PC-3 (cell line): ENCODE results near the gene ATG7. TPM values are rescaled to one million over a fixed set of nuclear protein-coding genes. Genes with fewer than 3 reads are reported as not detected.

Source experiments
- ATAC-seq: fragments of 200-7000 bp; cut with Tn5 transposase; 2 replicates; pipeline ENCODE4 v1.9.1; 2020; ENCODE audit warnings: mild to moderate bottlenecking, moderate library complexity
- BruUV-seq: library from RNA; stranded (reverse); fragments of 400-500 nt; replicated peaks from 2 replicates; lab custom pipeline; 2021; lab: Mats Ljungman, UMichigan
- CTCF ChIA-PET: fragments of 300-600 bp; sonication (Branson Sonifier 250); formaldehyde crosslinking; loops from one replicate; lab custom pipeline; 2022; ENCODE audit warnings: antibody characterized with exemption; lab: Charles Lee
- POLR2A ChIA-PET: fragments of 300-600 bp; sonication (Branson Sonifier 250); formaldehyde crosslinking; loops from one replicate; lab custom pipeline; 2022; ENCODE audit warnings: antibody characterized with exemption; ENCODE audit not compliant: unreplicated experiment; lab: Charles Lee
- DNase-seq: peaks from one replicate; pipeline ENCODE4 v3.0.0-alpha.2; 2015
- H2AFZ ChIP-seq: fragments of 300-600 bp; sonication (generic); 2 replicates; pipeline ENCODE4 v1.6.0; 2016; ENCODE audit warnings: antibody characterized with exemption, low read length
- H3F3A ChIP-seq: fragments of 300-600 bp; sonication (generic); one replicate; pipeline ENCODE4 v1.6.0; 2017; ENCODE audit warnings: antibody characterized with exemption, low read length, control low read depth, mild to moderate bottlenecking; ENCODE audit not compliant: unreplicated experiment
- H3K27ac ChIP-seq: fragments of 300-600 bp; sonication (generic); 2 replicates; pipeline ENCODE4 v1.5.1; 2016; ENCODE audit warnings: mild to moderate bottlenecking, low read length
- H3K27me3 ChIP-seq: fragments of 300-600 bp; sonication (generic); 2 replicates; pipeline ENCODE4 v1.6.1; 2016; ENCODE audit warnings: low read length, mixed read lengths
- H3K36me3 ChIP-seq: fragments of 300-600 bp; sonication (generic); 2 replicates; pipeline ENCODE4 v1.6.1; 2016; ENCODE audit warnings: low read depth, mixed run types, low read length, mixed read lengths
- H3K4me1 ChIP-seq: fragments of 300-600 bp; sonication (generic); 2 replicates; pipeline ENCODE4 v1.5.1; 2016; ENCODE audit warnings: low read length; ENCODE audit not compliant: insufficient read depth
- H3K4me2 ChIP-seq: fragments of 300-600 bp; sonication (generic); 2 replicates; pipeline ENCODE4 v1.6.0; 2016; ENCODE audit warnings: low read length
- H3K4me3 ChIP-seq: fragments of 300-600 bp; sonication (generic); 2 replicates; pipeline ENCODE4 v1.5.1; 2016; ENCODE audit warnings: mild to moderate bottlenecking, low read length, mixed read lengths
- H3K79me2 ChIP-seq: fragments of 300-600 bp; sonication (generic); 2 replicates; pipeline ENCODE4 v1.6.1; 2017; ENCODE audit warnings: low read length, mixed read lengths
- H3K9ac ChIP-seq: fragments of 300-600 bp; sonication (generic); 2 replicates; pipeline ENCODE4 v1.6.0; 2016; ENCODE audit warnings: mild to moderate bottlenecking, low read length
- H3K9me2 ChIP-seq: fragments of 300-600 bp; sonication (generic); replicated peaks from 2 replicates; pipeline ENCODE4 v1.6.1; 2016; ENCODE audit warnings: mixed run types, low read length, mixed read lengths
- H3K9me3 ChIP-seq: fragments of 300-600 bp; sonication (generic); 2 replicates; pipeline ENCODE4 v1.6.1; 2016; ENCODE audit warnings: low read length, mixed read lengths
- H4K20me1 ChIP-seq: fragments of 300-600 bp; sonication (generic); 2 replicates; pipeline ENCODE4 v1.6.1; 2016; ENCODE audit warnings: low read length, mixed read lengths
- EZH2 ChIP-seq: fragments of 300-600 bp; sonication (generic); IDR thresholded peaks from one replicate; pipeline ENCODE4 v1.6.1; 2017; ENCODE audit warnings: antibody characterized with exemption, mild to moderate bottlenecking, low read length; ENCODE audit not compliant: unreplicated experiment
- EZH2phosphoT487 ChIP-seq: fragments of 300-600 bp; sonication (generic); IDR thresholded peaks from 2 replicates; pipeline ENCODE4 v1.6.1; 2018; ENCODE audit warnings: mild to moderate bottlenecking, antibody characterized with exemption, low read length, borderline replicate concordance
- intact Hi-C: fragments of 100-400 bp; cut with micrococcal nuclease; formaldehyde crosslinking; loops from 2 replicates; pipeline ENCODE4 v1.9.0; 2023
- total RNA-seq: library from RNA; depleted of rRNA; stranded (reverse); fragments of >200 nt; gene quantifications from 2 replicates; pipeline ENCODE4 v1.2.3, GENCODE V29; 2014
- TF ChIP-seq, protein P1 (sequence below): fragments of 300-600 bp; sonication (generic); conservative IDR thresholded peaks from 2 replicates; pipeline ENCODE4 v1.5.1; 2017; ENCODE audit warnings: antibody characterized with exemption, low read depth, mild to moderate bottlenecking, low read length

The ATG7 gene
- total RNA-seq, 1 experiment from 2014 or later, result 36.5 TPM

DNA sequence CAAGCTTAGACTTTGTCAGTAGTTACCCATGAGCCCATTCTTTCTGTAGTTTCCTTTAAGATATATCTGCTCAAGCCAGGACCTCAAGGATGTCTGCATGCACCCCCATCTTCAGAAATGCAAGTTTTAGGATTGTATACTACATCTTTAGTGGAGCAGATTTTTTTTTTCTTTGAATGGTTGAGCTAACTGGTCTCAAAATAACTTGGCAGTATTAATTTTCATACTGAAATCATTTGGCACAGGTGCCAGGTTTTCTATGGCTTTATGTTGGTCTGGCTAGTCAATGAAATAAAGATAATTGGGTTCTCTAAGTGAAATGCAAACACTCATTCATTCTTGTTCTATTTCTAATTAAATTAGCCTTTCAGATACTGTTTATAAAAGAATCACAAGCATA lies 108.9 kb downstream of the ATG7 start:
- no peak overlapping the region for H2AFZ ChIP-seq
- no peak overlapping the region for H3K27ac ChIP-seq
- no peaks in the 10 kb centered on the region; the same call in 1 of the 2 replicates for H3K4me1 ChIP-seq
- no peak overlapping the region for H3K4me2 ChIP-seq
- BruUV-seq, result no TSS peak
- ATAC-seq (no peak), DNase-seq (no peak)
- no peak overlapping the region for H3K4me3 ChIP-seq
- H3F3A ChIP-seq, result no peaks in the 10 kb centered on the region
- POLR2A ChIA-PET, result no interaction called here
- intact Hi-C loops, result no loop called here
- no peak overlapping the region for H3K9ac ChIP-seq
- no peaks in the 10 kb centered on the region for H3K27me3 ChIP-seq
- no peaks in the 10 kb centered on the region for H3K9me3 ChIP-seq
- H3K36me3 ChIP-seq, result peaks cover 11% of the 10 kb centered on the region; the same call in 1 of the 2 replicates
- no peaks in the 10 kb centered on the region for H3K79me2 ChIP-seq
- H4K20me1 ChIP-seq, result no peaks in the 10 kb centered on the region
- TF ChIP-seq EZH2phosphoT487, result no peak
- H3K9me2 ChIP-seq, result no peaks in the 10 kb centered on the region
- CTCF ChIA-PET, result interaction anchor here (0.6 kb wide), 1 partner anchor 187 kb away, joined by 4 read pairs; no protein-coding TSS in a partner anchor

DNA sequence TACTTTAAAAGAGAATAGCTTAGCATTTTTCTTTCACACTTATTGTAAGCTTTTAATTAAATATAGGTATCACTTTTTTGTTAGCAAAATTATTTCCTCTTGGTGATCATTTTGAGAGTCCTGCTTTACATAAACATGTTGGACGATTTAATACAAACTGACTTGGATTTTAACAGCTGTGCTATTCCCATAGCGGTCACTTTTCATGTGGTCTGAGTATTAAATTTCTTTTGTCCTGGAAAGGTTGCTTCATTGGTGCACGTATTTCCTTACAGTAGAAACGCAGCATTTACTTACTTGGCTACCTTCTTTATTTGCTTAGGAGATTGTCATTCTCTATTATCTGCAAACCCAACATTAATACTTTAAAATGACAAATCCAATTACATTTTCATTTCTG lies 109.4 kb downstream of the ATG7 start:
- no TSS peak for BruUV-seq
- intact Hi-C loops, result no loop called here
- POLR2A ChIA-PET, result no interaction called here

DNA sequence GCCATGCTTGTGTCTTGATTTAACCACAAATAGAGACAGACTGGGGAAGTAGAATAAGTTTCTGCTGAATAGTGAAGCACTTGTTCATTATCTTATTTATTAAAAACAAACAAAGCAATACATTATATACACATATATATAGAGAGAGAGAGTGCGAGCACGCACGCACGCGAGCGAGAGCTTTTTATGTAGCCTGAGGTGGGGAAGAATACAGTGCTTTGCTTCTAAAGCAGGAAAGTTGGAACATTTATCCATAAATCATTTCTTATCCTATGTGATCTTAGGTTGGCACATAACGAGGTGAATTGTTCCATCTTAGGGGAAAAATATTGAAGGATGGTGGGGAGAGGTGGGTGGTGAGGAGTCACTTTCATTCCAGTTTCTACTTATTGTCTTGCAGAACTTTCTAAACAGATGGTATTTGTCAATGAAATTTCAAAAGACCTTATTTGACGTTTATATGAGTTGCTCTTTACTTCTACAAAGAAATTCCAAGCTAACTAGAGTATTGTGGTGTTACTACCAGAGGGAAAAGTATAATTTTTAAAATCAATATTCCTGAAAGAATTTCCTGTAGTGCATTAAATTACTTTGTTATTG lies 110.0 kb downstream of the ATG7 start:
- intact Hi-C loops, result no loop called here

More for the DNA sequence above, 109.4 kb downstream of the ATG7 start:
- Histone ChIP-seq H3K9me2 (no peaks in the 10 kb centered on the region), H3K4me2 (no peak overlapping the region), H2AFZ (no peak overlapping the region), H3K4me3 (no peak overlapping the region), H3F3A (no peaks in the 10 kb centered on the region), H3K27me3 (no peaks in the 10 kb centered on the region), H3K36me3 (peaks cover 11% of the 10 kb centered on the region; the same call in 1 of the 2 replicates), H3K4me1 (no peaks in the 10 kb centered on the region; the same call in 1 of the 2 replicates), H3K9ac (no peak overlapping the region), H3K79me2 (no peaks in the 10 kb centered on the region), H3K9me3 (no peaks in the 10 kb centered on the region), H4K20me1 (no peaks in the 10 kb centered on the region), H3K27ac (no peak overlapping the region)
- DNase-seq, result no peak
- TF ChIP-seq, protein P1, sequence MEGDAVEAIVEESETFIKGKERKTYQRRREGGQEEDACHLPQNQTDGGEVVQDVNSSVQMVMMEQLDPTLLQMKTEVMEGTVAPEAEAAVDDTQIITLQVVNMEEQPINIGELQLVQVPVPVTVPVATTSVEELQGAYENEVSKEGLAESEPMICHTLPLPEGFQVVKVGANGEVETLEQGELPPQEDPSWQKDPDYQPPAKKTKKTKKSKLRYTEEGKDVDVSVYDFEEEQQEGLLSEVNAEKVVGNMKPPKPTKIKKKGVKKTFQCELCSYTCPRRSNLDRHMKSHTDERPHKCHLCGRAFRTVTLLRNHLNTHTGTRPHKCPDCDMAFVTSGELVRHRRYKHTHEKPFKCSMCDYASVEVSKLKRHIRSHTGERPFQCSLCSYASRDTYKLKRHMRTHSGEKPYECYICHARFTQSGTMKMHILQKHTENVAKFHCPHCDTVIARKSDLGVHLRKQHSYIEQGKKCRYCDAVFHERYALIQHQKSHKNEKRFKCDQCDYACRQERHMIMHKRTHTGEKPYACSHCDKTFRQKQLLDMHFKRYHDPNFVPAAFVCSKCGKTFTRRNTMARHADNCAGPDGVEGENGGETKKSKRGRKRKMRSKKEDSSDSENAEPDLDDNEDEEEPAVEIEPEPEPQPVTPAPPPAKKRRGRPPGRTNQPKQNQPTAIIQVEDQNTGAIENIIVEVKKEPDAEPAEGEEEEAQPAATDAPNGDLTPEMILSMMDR, result no peak
- no peak for TF ChIP-seq EZH2phosphoT487
- TF ChIP-seq EZH2, result no peak
- ATAC-seq, result no peak
- CTCF ChIA-PET, result no interaction called here

More for the DNA sequence above, 110.0 kb downstream of the ATG7 start:
- H3K79me2 ChIP-seq, result no peaks in the 10 kb centered on the region
- TF ChIP-seq EZH2phosphoT487, result no peak
- no peak for TF ChIP-seq EZH2
- TF ChIP-seq, protein P1, result no peak
- no TSS peak for BruUV-seq
- no peak overlapping the region for H3K4me2 ChIP-seq
- H3K27me3 ChIP-seq, result no peaks in the 10 kb centered on the region
- no peak overlapping the region for H3K9ac ChIP-seq
- H3K9me3 ChIP-seq, result no peaks in the 10 kb centered on the region
- DNase-seq, result no peak
- ChIA-PET CTCF (no interaction called here), POLR2A (interaction anchor here (0.7 kb wide), 1 partner anchor 391 kb away, joined by 3 read pairs; no protein-coding TSS in a partner anchor)
- no peak overlapping the region for H3K27ac ChIP-seq
- H3K9me2 ChIP-seq, result no peaks in the 10 kb centered on the region
- no peaks in the 10 kb centered on the region; the same call in 1 of the 2 replicates for H3K4me1 ChIP-seq
- no peak overlapping the region for H2AFZ ChIP-seq
- peaks cover 11% of the 10 kb centered on the region; the same call in 1 of the 2 replicates for H3K36me3 ChIP-seq
- H3K4me3 ChIP-seq, result no peak overlapping the region
- no peaks in the 10 kb centered on the region for H3F3A ChIP-seq
- ATAC-seq, result no peak
- no peaks in the 10 kb centered on the region for H4K20me1 ChIP-seq
